HG02642 (cell line): ENCODE data around the gene MEP1A.
"Not testable (repeated sequence)": the region's sequence is repeated elsewhere in the genome, so short reads cannot be mapped to it uniquely, and the experiment has no call there.

Experiments used
- ATAC-seq: cut with Tn5 transposase; IDR thresholded peaks from one replicate; pipeline ENCODE4 v1.9.1; 2021; ENCODE audit warnings: mild to moderate bottlenecking; ENCODE audit not compliant: unreplicated experiment, poor library complexity

MEP1A gene

DNA sequence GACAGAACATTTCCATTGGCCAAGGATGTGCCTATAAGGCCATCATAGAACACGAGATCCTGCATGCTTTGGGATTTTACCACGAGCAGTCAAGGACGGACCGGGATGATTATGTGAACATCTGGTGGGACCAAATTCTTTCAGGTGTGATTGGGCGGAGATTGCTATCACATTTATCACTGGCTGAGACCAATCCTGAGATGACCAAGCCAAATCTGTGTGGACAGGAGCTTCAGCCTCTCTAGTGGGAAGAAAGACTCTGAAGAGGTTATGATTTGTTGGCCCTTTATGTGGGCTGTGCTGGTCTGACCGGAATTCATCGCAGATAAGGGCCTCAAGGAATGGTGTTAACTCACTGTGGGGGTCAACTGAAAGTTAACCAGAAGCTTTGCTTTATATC lies 26.4 kb downstream of the MEP1A start:
- no peak for ATAC-seq

DNA sequence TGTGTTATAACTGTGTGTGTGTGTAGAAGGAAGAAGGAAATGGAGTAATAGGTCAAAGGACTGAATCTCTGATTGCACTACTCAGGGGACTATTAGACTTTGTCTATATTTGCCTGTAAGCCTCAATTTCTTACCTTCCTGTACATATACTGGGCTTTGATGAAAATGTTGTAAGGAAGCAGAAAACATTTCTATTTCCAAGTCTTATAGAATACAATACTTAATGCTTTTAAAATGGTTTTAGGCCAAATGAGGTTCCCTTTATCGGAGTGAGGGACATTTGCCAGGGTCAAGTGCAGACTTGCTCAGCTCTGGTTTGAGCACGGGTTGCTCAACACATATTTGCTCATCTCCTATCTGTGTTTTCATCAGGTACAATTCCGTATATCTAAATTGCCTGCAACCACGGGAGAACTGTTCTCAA lies 28.3 kb downstream of the MEP1A start:
- ATAC-seq: no peak

GRCh38 chr6:46828939-46829338 lies 35.8 kb downstream of the MEP1A start:
- no peak for ATAC-seq

- no peak for ATAC-seq
Measured at GRCh38 chr6:46832816-46833215, 39.6 kb downstream of the MEP1A start.

DNA sequence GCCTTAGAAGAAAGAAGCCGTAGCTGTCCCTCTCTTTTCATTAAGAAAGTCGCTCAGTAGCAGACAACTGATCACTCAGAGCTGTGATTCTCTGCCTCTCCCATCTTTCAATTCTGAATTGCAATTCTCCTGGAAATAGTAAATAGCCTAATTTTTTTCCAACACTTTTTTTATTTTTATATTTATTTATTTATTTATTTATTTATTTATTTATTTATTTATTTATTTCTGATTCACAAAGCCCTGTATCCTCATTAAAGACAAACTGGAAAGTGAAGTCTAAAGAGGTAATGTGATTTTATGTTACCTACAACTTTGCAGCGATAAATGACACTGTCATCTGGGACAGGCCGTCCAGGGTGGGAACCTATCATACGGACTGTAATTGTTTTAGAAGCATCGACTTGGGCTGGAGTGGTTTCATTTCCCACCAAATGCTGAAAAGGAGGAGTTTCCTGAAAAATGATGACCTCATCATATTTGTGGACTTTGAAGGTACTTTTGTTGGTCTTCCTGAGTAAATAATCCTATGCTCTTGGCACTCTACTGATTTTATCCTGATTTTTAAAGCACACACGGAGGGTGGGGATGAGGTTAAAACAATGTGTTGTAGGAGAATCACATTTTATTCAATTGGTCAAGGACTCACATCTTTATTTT lies 41.2 kb downstream of the MEP1A start:
- ATAC-seq: not testable (repeated sequence)

DNA sequence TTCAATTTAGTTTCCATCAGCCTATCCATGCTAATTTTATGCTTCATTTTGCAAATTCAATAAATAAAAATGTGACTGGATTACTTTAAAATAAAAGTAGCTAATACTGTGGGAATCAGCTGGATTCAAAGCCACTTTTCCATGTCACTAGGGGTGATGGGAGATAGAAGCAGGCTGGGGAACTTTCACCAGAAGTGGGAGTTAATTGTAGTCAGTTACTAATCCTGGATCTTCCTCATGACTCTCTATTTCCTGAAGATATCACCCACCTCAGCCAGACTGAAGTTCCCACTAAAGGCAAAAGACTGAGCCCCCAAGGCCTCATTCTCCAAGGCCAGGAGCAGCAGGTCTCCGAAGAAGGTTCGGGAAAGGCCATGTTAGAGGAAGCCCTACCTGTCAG lies 41.8 kb downstream of the MEP1A start:
- ATAC-seq: not testable (repeated sequence)

GRCh38 chr6:46838033-46838432 lies 44.8 kb downstream of the MEP1A start:
- no peak for ATAC-seq

GRCh38 chr6:46842252-46842846 lies 49.2 kb downstream of the MEP1A start:
- not testable (repeated sequence) for ATAC-seq

- ATAC-seq: no peak
Measured at GRCh38 chr6:46845126-46845525, 51.9 kb downstream of the MEP1A start.

GRCh38 chr6:46848684-46849360 lies 55.6 kb downstream of the MEP1A start:
- ATAC-seq: peak; percentile 93

DNA sequence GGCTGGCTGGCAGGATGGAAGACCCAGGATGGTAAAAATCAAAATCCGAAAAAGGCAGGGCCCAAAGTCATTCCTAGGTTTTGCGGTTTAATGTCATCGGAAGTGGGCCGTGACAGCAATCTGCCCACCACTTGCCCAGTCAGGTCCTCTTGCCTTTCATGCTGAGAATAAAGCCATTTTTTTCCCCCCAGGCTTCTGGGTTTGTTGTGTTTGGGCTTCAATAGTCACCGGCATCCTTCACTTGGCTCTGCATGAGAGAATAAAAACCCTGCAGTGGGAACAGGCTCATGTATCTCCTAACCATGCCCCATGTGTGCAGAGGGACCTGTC lies 56.1 kb downstream of the MEP1A start:
- no peak for ATAC-seq

GRCh38 chr6:46850792-46851191 lies 57.6 kb downstream of the MEP1A start:
- no peak for ATAC-seq

DNA sequence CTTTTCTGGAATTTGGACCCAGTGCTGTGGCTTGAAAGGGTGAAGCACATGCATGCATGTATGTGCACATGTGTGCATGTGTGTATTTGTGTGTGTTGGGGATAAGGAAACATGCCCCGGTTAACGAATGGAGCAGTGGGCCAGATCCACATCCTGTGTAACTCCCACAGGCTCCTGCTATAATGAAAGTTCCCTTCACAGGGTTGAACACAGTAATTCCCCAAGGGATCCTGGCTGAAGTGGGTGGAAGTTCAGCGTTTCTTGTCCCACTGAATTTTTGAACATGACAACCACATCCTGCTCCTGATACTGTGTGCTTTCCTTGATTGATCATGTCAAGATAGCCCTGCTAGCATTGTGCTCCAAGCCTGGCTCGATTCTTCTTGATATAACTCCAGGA lies 58.4 kb downstream of the MEP1A start:
- ATAC-seq: not testable (repeated sequence)

DNA sequence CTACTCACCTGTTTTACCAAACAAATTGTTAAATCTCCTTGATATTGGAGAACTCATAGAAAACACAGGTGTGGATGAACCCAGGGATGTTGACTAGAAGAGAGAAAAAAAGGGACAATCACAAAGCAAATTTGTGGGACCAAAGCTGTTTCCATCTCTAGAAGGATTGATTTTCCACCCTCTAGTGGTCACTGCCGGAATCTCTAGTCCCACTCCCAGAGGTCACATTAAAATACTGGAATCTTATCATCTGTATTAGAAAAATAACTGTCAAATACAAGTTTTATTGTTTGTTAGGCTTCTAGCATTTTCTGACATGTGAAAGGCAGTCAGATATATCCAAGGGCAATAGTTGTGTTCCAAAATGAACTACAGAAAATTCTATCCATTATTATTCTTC lies 62.8 kb downstream of the MEP1A start:
- not testable (repeated sequence) for ATAC-seq

GRCh38 chr6:46862381-46862780 lies 69.2 kb downstream of the MEP1A start:
- ATAC-seq: no peak

DNA sequence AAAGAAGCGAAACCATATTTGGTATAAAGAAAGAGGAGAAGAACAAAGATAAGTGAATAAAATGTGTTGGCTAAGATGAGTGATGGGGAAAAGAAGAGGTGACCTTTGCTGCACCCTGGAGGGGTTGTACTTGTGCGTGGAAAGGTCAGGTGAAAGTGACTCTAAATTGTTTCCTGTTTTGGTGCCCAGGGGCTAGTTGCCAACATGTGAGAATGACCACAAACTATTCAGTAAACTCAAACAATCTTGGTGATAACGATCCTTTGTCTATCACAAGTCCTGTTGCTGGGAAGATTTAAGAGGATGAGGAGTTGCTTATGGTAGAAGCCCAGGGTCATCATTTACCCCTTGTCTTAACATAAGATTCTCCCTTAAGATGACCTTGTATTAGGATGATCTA lies 70.6 kb downstream of the MEP1A start:
- no peak for ATAC-seq

DNA sequence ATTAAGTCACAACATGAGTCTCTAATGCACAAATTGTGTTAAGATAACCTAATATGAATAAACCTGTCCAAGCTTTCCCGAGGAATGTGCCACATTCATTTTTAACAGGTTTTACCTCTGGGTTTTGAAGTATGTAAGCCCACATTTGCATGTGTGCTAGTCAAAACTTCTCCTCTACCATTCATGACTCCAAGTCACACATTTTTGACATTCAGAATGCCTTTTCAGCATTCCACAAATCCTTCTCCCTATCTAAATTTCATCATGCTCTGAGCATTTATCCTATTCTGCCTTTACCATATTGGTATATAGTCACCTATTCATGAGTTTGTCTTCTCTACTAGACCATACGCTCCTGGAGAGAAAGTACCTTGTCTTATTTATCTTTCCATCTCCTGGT lies 72.0 kb downstream of the MEP1A start:
- no peak for ATAC-seq

GRCh38 chr6:46867411-46867810 lies 74.2 kb downstream of the MEP1A start:
- no peak for ATAC-seq

GRCh38 chr6:46876126-46876525 lies 82.9 kb downstream of the MEP1A start:
- no peak for ATAC-seq

GRCh38 chr6:46879003-46879402 lies 85.8 kb downstream of the MEP1A start:
- no peak for ATAC-seq

DNA sequence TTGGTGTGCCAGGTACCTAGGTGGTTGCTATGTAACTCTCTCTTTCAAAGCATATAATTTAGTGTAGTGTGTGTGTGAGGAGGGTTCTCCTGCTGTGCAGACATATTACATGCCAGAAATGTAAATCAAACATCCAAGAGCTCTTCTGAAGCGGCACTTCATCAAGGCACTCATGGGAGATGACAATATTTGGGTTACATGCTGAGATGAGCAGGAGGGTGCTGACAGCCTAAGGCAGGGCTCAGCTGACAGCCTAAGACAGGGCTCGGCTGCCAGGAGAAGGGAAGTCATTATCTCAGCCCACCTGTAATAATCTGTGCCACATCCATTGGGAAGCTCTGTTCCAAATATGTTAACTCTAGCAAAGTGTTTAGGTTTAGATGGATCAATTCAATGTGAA lies 89.5 kb downstream of the MEP1A start:
- ATAC-seq: no peak

- no peak for ATAC-seq
Measured at GRCh38 chr6:46888031-46888430, 94.8 kb downstream of the MEP1A start.
